Lower leg skin (tissue), 4 donors: Measurements from ENCODE around the gene RAB11FIP4. TPM values are rescaled to one million over a fixed set of nuclear protein-coding genes. Genes with fewer than 3 reads are reported as not detected.

Experiments
- DNase-seq, 2 donors: peaks; one replicate each; pipeline ENCODE4 v3.0.0-alpha.2; 2019; ENCODE audit warnings: low spot score in 2 of 2
- H3K4me3 ChIP-seq: fragments of 200-600 bp; sonication (generic); 2 replicates; pipeline ENCODE4 v1.5.1; 2017; ENCODE audit warnings: mild to moderate bottlenecking, low read depth; ENCODE audit not compliant: poor library complexity, severe bottlenecking
- CTCF ChIP-seq, 3 donors: fragments of 450-650 bp; IDR thresholded peaks; one replicate each; pipeline ENCODE4 v1.5.1; 2016; ENCODE audit warnings: antibody characterized with exemption in 3 of 3, mild to moderate bottlenecking in 3 of 3, moderate library complexity in 2 of 3
- POLR2A ChIP-seq, 2 donors: fragments of 450-650 bp; IDR thresholded peaks; one replicate each; pipeline ENCODE4 v1.6.1; 2016 to 2017; ENCODE audit warnings: antibody characterized with exemption in 2 of 2, mild to moderate bottlenecking in 1 of 2, moderate library complexity in 1 of 2
- WGBS, 2 donors: methylation state at CpG; one replicate each; pipeline ENCODE4 v1.1.5; 2018; 5-methylcytosine and 5-hydroxymethylcytosine counted together
- intact Hi-C: fragments of 100-400 bp; cut with DNase I; formaldehyde crosslinking; loops from one replicate; pipeline ENCODE4 v1.15.0; 2023; ENCODE audit warnings: low total_unique reads
- total RNA-seq, 4 donors: library from RNA; depleted of rRNA; stranded (reverse); fragments of >200 nt; gene quantifications; one replicate each; pipeline ENCODE4 v1.1.0, GENCODE V29; 2016

RAB11FIP4 gene
- total RNA-seq, 4 donors from 2014 or later: 27.4 to 62.8 (median 34.1) TPM

- intact Hi-C loops: no loop called here
- DNase-seq: no peak
- no peak overlapping the region for H3K4me3 ChIP-seq
- TF ChIP-seq POLR2A (IDR thresholded peaks at IDR 0.05): no peak
- no peak for TF ChIP-seq CTCF (IDR thresholded peaks at IDR 0.05)
- WGBS, 2 donors: 91 to 94% methylated on average over 24 to 26 of the region's 26 CpGs
Measured at GRCh38 chr17:31528291-31528874, 136.9 kb downstream of the RAB11FIP4 start.

- DNase-seq: no peak
- 86 to 92% methylated on average over 12 of the region's 12 CpGs for WGBS, 2 donors
- TF ChIP-seq POLR2A (IDR thresholded peaks at IDR 0.05) (no peak), CTCF (IDR thresholded peaks at IDR 0.05) (no peak)
- H3K4me3 ChIP-seq: no peak overlapping the region
- intact Hi-C loops: no loop called here
Measured at GRCh38 chr17:31529841-31530251, 138.4 kb downstream of the RAB11FIP4 start.

- no peak for DNase-seq
- TF ChIP-seq CTCF (IDR thresholded peaks at IDR 0.05) (no peak), POLR2A (IDR thresholded peaks at IDR 0.05) (no peak)
- H3K4me3 ChIP-seq: no peak overlapping the region
- intact Hi-C loops: no loop called here
- 87 to 90% methylated on average over 13 to 14 of the region's 14 CpGs for WGBS, 2 donors
Measured at GRCh38 chr17:31530391-31530985, 139.0 kb downstream of the RAB11FIP4 start.

- WGBS, 2 donors: 93 to 97% methylated on average over 16 of the region's 16 CpGs
- H3K4me3 ChIP-seq: no peak overlapping the region
- no peak for DNase-seq
- no peak for TF ChIP-seq POLR2A (IDR thresholded peaks at IDR 0.05)
- no peak for TF ChIP-seq CTCF (IDR thresholded peaks at IDR 0.05)
- intact Hi-C loops: no loop called here
Measured at GRCh38 chr17:31531336-31531980, 140.0 kb downstream of the RAB11FIP4 start.

GRCh38 chr17:31532081-31532480 is 140.6 kb downstream of the RAB11FIP4 start:
- no peak for DNase-seq
- no peak for TF ChIP-seq POLR2A (IDR thresholded peaks at IDR 0.05)
- TF ChIP-seq CTCF (IDR thresholded peaks at IDR 0.05): no peak
- H3K4me3 ChIP-seq: no peak overlapping the region
- 82 to 84% methylated on average over 7 of the region's 7 CpGs for WGBS, 2 donors
- intact Hi-C loops: no loop called here
